Lung (tissue), 13 donors: ENCODE measurements around the gene ADAT2. TPM values are rescaled to one million over a fixed set of nuclear protein-coding genes. Genes with fewer than 3 reads are reported as not detected.

ENCODE experiments used
- ATAC-seq: fragments of 200-7000 bp; cut with Tn5 transposase; one replicate; pipeline ENCODE4 v1.9.1; 2020; ENCODE audit warnings: moderate number of reproducible peaks; ENCODE audit not compliant: insufficient read depth, low FRiP score
- DNase-seq, 3 donors: peaks; one replicate each; pipeline ENCODE4 v3.0.0-alpha.2; 2013 to 2017
- H3K27ac ChIP-seq, 2 donors: one replicate each; pipeline ENCODE4 v1.5.1; 2013; ENCODE audit warnings: mild to moderate bottlenecking in 2 of 2, moderate library complexity in 2 of 2, control low read depth in 1 of 2, inconsistent platforms in 1 of 2, low read depth in 1 of 2, low read length in 1 of 2
- H3K27me3 ChIP-seq, 3 donors: one replicate each; pipeline ENCODE4 v1.5.1; 2013; ENCODE audit warnings: low read length in 2 of 3; ENCODE audit not compliant: control insufficient read depth in 3 of 3, insufficient read depth in 3 of 3
- H3K36me3 ChIP-seq, 4 donors: one replicate each; pipeline ENCODE4 v1.5.1; 2013; ENCODE audit warnings: low read length in 4 of 4, mild to moderate bottlenecking in 1 of 4, moderate library complexity in 1 of 4; ENCODE audit not compliant: control insufficient read depth in 4 of 4, insufficient read depth in 4 of 4
- H3K4me1 ChIP-seq, 5 donors: one replicate each; pipeline ENCODE4 v1.5.1; 2013; ENCODE audit warnings: low read length in 5 of 5, mild to moderate bottlenecking in 2 of 5, moderate library complexity in 1 of 5; ENCODE audit not compliant: control insufficient read depth in 5 of 5, insufficient read depth in 5 of 5
- H3K4me3 ChIP-seq: one replicate; pipeline ENCODE4 v1.5.1; 2013; ENCODE audit warnings: mild to moderate bottlenecking, control low read depth, moderate library complexity
- H3K9ac ChIP-seq, 2 donors: one replicate each; pipeline ENCODE4 v1.5.1; 2013; ENCODE audit warnings: low read length in 2 of 2, control low read depth in 1 of 2; ENCODE audit not compliant: insufficient read depth in 1 of 2
- H3K9me3 ChIP-seq, 4 donors: one replicate each; pipeline ENCODE4 v1.5.1; 2013; ENCODE audit warnings: low read length in 3 of 4, mild to moderate bottlenecking in 1 of 4, moderate library complexity in 1 of 4; ENCODE audit not compliant: control insufficient read depth in 4 of 4, insufficient read depth in 3 of 4
- WGBS, 2 donors: extraction: QIAGEN DNeasy Blood & Tissue Kit; methylation state at CpG; one replicate each; pipeline ENCODE4 v1.1.7; 2013; 5-methylcytosine and 5-hydroxymethylcytosine counted together
- polyA plus RNA-seq, 2 donors: library from polyadenylated mRNA; stranded (reverse); fragments of 200-250 nt; gene quantifications; one replicate each; pipeline ENCODE4 v1.2.1, GENCODE V29; 2013
- small RNA-seq: library from RNA; depleted of rRNA; stranded (forward); fragments of <200 nt; gene quantifications from one replicate; pipeline ENCODE3, GENCODE V24; 2014; ENCODE audit warnings: low replicate concordance
- total RNA-seq, 2 donors: library from RNA; depleted of rRNA in 1 of 2; stranded (reverse); fragments of >200 nt in 1 of 2; gene quantifications; one replicate each; pipeline ENCODE4 v1.2.1, GENCODE V29; 2014 to 2021
- TF ChIP-seq, protein P1 (sequence below): IDR thresholded peaks from 2 replicates; pipeline ENCODE4 v1.5.1; 2012; ENCODE audit warnings: mild to moderate bottlenecking; ENCODE audit errors: control extremely low read depth, extremely low read depth
- donor health status: control.
- donor health status: control.
- donor health status: Bipolar disorder and iron deficiency.
- donor health status: healthy.
- donor health status: DM: yes; HTN: yes; CAD: no.

The ADAT2 gene
- total and polyA plus RNA-seq, 4 donors: 3.9 to 11.1 (median 8.6) TPM

DNA sequence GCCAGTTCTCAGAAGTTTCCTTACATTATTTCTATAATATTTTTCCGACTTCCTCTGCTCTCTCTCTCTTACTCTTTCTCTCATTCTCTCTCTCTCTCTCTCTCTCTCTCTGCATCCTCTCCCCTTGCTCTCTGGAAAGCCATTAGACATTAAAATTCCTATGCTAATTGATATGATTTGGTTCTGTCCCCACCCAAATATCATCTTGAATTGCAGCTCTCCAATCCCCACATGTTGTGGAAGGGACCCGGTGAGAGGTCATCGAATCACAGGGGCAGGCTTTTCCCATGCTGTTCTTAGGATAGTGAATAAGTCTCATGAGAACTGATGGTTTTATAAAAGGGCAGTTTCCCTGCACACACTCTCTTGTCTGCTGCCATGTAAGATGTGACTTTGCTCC lies 74.1 kb downstream of the ADAT2 start:
- no peak overlapping the region for H3K27ac ChIP-seq
- no peaks in the 10 kb centered on the region for H3K36me3 ChIP-seq
- TF ChIP-seq, protein P1, sequence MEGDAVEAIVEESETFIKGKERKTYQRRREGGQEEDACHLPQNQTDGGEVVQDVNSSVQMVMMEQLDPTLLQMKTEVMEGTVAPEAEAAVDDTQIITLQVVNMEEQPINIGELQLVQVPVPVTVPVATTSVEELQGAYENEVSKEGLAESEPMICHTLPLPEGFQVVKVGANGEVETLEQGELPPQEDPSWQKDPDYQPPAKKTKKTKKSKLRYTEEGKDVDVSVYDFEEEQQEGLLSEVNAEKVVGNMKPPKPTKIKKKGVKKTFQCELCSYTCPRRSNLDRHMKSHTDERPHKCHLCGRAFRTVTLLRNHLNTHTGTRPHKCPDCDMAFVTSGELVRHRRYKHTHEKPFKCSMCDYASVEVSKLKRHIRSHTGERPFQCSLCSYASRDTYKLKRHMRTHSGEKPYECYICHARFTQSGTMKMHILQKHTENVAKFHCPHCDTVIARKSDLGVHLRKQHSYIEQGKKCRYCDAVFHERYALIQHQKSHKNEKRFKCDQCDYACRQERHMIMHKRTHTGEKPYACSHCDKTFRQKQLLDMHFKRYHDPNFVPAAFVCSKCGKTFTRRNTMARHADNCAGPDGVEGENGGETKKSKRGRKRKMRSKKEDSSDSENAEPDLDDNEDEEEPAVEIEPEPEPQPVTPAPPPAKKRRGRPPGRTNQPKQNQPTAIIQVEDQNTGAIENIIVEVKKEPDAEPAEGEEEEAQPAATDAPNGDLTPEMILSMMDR: no peak
- ATAC-seq: no peak
- DNase-seq: no peak
- 95 to 98% methylated on average over 3 of the region's 3 CpGs for WGBS, 2 donors
- H3K27me3 ChIP-seq: no peaks in the 10 kb centered on the region
- H3K9ac ChIP-seq: no peak overlapping the region
- no peak overlapping the region for H3K4me3 ChIP-seq
- no peaks in the 10 kb centered on the region for H3K9me3 ChIP-seq
- H3K4me1 ChIP-seq: no peaks in the 10 kb centered on the region

DNA sequence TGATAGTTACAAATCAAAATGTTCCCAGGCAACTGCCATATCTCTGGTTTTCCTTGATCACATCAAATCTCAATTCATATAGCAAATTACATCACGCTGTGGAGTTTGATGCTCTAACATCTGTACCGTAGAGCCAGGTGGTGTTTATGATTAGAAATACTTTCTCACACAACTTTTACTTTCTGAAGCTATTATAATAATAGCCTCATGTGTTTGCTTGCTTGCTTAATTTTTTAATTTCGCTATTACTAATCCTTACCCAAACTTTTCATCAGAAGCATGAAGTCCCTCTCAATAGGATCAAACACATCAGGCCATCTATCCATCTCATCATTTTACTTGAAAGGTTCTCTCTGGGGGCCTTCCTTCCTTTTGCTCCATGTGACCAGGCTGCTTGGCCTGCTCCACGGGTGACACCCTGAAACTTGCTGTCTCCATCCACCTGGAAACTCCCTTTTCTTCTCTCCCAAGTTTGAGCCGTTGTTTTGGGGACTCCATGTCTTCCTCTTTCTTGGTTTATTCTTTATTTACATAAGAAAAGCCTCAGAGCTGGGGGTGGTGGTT lies 75.4 kb downstream of the ADAT2 start:
- Histone ChIP-seq H3K9ac (no peak overlapping the region), H3K4me1 (no peaks in the 10 kb centered on the region), H3K9me3 (no peaks in the 10 kb centered on the region), H3K36me3 (no peaks in the 10 kb centered on the region), H3K27ac (no peak overlapping the region), H3K4me3 (no peak overlapping the region), H3K27me3 (no peaks in the 10 kb centered on the region)
- DNase-seq (no peak), ATAC-seq (no peak)
- TF ChIP-seq, protein P1: no peak
- 76 to 94% methylated on average over 5 of the region's 5 CpGs for WGBS, 2 donors

DNA sequence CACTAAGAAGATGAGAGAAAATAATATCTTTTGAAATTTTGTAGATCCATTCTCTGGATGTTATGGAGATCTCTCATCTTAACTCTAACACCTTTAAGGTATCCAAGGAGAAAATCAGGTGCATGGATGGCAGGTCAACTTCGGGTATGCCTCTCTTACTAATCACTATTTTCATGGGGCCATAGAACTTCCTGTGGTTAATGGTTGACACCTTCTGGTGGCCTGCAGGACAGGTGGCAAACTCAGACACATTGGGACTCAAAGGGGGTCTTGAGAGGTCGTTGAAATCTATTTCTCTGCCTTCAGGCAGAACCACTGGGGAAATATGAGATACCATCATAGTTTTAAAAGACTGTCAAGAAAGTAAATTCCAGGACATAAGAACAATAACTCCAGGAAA lies 76.5 kb downstream of the ADAT2 start:
- ATAC-seq: no peak
- Histone ChIP-seq H3K9ac (no peak overlapping the region), H3K4me1 (no peaks in the 10 kb centered on the region), H3K27ac (no peak overlapping the region), H3K4me3 (no peak overlapping the region), H3K9me3 (no peaks in the 10 kb centered on the region), H3K36me3 (no peaks in the 10 kb centered on the region), H3K27me3 (no peaks in the 10 kb centered on the region)
- TF ChIP-seq, protein P1: no peak
- DNase-seq: no peak
- WGBS, 2 donors: 39 to 42% methylated on average over 2 of the region's 2 CpGs

Small RNAs within 50 kb of the gene (small RNA-seq; reads per million reads assigned to genes)
- not detected for gene RNA5SP221

Other genes starting within 250 kb of the ADAT2 start
- gene PEX3, start 110 bp upstream of the ADAT2 start, total RNA-seq: 10 to 100 TPM; 16.5 to 31.0 TPM
- 1 to 10 TPM; 7.4 to 8.4 TPM for gene PEX3, start 110 bp upstream of the ADAT2 start, polyA plus RNA-seq
- gene FUCA2, start 61.0 kb upstream of the ADAT2 start, total RNA-seq: 10 to 100 TPM; 24.8 to 79.3 TPM
- 10 to 100 TPM; 28.3 to 54.6 TPM for gene FUCA2, start 61.0 kb upstream of the ADAT2 start, polyA plus RNA-seq
- 100 to 1,000 TPM in 1 of 2 donors, 10 to 100 TPM in 1; 75.6 to 119 TPM for gene PHACTR2, start 227.3 kb upstream of the ADAT2 start, total RNA-seq
- 10 to 100 TPM; 11.0 to 12.0 TPM for gene PHACTR2, start 227.3 kb upstream of the ADAT2 start, polyA plus RNA-seq